Glutamatergic neuron (in vitro differentiated cells): ENCODE measurements around the gene PIGQ. TPM values are rescaled to one million over a fixed set of nuclear protein-coding genes. Genes with fewer than 3 reads are reported as not detected.

ENCODE experiments used
- DNase-seq: peaks from one replicate; pipeline ENCODE4 v3.0.0; 2022
- H3K27ac Mint-ChIP-seq: one replicate; pipeline ENCODE4 v1.8.0; 2020; ENCODE audit warnings: mild to moderate bottlenecking, mixed read lengths, inconsistent platforms; ENCODE audit not compliant: unreplicated experiment
- H3K27me3 Mint-ChIP-seq: one replicate; pipeline ENCODE4 v1.8.0; 2020; ENCODE audit warnings: mild to moderate bottlenecking, moderate library complexity, mixed read lengths, inconsistent platforms; ENCODE audit not compliant: unreplicated experiment
- H3K36me3 Mint-ChIP-seq: one replicate; pipeline ENCODE4 v1.8.0; 2020; ENCODE audit warnings: mild to moderate bottlenecking, mixed read lengths, inconsistent platforms; ENCODE audit not compliant: unreplicated experiment
- H3K4me1 Mint-ChIP-seq: one replicate; pipeline ENCODE4 v1.8.0; 2020; ENCODE audit warnings: mild to moderate bottlenecking, low read depth, mixed read lengths, inconsistent platforms; ENCODE audit not compliant: unreplicated experiment
- H3K4me3 Mint-ChIP-seq: one replicate; pipeline ENCODE4 v1.8.0; 2020; ENCODE audit warnings: mild to moderate bottlenecking, mixed read lengths, inconsistent platforms; ENCODE audit not compliant: unreplicated experiment
- H3K9me3 Mint-ChIP-seq: one replicate; pipeline ENCODE4 v1.8.0; 2020; ENCODE audit warnings: mild to moderate bottlenecking, moderate library complexity, mixed read lengths, inconsistent platforms; ENCODE audit not compliant: unreplicated experiment
- CTCF ChIP-seq: fragments of 200-600 bp; sonication (generic); IDR thresholded peaks from one replicate; pipeline ENCODE4 v1.5.0; 2021; ENCODE audit not compliant: partially characterized antibody, unreplicated experiment
- total RNA-seq: library from RNA; stranded (reverse); fragmentation: NEBNext Ultra II Directional; extraction: Animal tissue kit (Norgen Biotek cat#: 25700); gene quantifications from one replicate; pipeline ENCODE4 v1.2.1, GENCODE V29; 2021; ENCODE audit not compliant: unreplicated experiment

Gene PIGQ
- total RNA-seq, 1 donor from 2014 or later, result 85.0 TPM

DNA sequence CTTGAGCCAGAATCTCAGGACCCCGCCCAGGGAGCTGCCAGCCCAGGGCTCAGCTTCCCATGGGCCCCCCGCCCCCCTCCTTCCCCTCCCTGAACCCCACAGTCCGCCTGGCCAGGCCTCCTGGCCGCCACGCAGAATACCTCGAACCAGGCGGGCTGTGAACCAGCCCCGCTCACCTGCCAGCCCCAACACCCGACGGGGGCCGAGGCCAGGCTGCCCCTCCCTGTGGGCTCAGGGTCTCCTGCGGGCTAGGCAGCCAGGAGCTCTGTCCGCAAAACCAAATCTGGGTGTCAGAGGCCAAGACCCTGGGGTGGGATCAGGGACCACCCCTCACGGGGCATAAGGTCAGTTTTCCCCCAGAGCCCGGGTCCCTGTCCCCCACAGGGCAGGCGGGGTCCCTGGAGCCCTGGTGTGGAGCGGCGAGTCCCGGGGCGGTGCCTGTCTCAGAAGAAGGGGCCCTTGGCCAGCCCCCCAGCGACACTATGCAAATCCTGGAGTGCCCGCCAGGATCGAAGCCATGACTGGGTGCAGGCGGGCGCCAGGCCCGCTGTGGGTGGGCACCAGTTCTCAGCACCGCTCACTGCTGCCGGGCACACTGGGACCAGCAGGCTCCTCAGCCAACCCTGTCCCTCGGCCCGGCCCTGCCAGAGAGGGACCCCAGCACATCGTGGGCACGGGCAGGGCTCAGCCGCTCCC, 16.0 kb upstream of the PIGQ start:
- DNase-seq, result no peak
- Mint-ChIP-seq H3K9me3 (no peaks in the 10 kb centered on the region), H3K27me3 (no peaks in the 10 kb centered on the region), H3K36me3 (no peaks in the 10 kb centered on the region), H3K27ac (no peak overlapping the region), H3K4me1 (no peaks in the 10 kb centered on the region), H3K4me3 (no peak overlapping the region)
- no peak for TF ChIP-seq CTCF

GRCh38 chr16:554297-554621, 15.5 kb upstream of the PIGQ start:
- DNase-seq, result no peak
- Mint-ChIP-seq H3K4me3 (no peak overlapping the region), H3K36me3 (no peaks in the 10 kb centered on the region), H3K27ac (peak overlapping the region; percentile 34), H3K4me1 (no peaks in the 10 kb centered on the region), H3K9me3 (no peaks in the 10 kb centered on the region), H3K27me3 (no peaks in the 10 kb centered on the region)
- TF ChIP-seq CTCF, result no peak

DNA sequence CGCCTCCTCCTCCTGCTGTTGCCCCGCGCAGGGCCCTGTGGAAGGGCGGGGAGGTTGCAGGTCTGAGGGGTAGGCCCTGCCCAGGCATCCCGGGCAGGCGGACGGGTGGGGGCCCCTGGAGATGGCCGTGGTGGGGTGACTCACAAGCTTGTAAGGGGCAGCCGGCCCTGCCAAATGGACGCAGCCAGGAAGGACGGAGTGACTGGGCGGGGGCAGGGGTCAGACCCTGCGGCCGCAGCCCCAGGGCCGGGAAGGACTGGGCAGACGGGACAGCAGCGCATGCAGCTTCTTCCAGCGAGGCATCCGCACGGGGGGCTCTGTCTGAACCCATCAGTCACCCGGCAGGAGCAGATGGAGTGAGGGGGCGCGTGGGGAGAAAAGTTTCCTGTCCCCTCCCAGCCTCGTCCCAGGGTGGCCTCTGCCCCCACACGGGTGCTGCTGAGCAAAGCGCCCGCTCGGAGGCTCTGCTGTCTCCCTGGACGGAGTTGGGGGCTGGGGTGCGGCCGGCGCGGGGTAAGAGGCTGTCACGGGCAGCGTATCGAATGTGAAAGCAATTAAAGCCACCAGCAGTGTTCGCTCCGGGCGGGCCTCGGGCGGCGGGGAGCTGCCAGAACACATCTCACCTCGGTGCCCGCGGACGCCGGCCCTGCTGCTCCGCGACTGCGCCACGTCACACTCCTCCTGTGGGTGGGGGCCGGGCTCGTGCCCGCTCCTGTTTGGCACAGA, 15.0 kb upstream of the PIGQ start:
- H3K4me1 Mint-ChIP-seq, result no peaks in the 10 kb centered on the region
- no peak for DNase-seq
- no peak for TF ChIP-seq CTCF
- H3K9me3 Mint-ChIP-seq, result no peaks in the 10 kb centered on the region
- H3K27ac Mint-ChIP-seq, result no peak overlapping the region
- no peaks in the 10 kb centered on the region for H3K36me3 Mint-ChIP-seq
- H3K4me3 Mint-ChIP-seq, result no peak overlapping the region
- H3K27me3 Mint-ChIP-seq, result no peaks in the 10 kb centered on the region

DNA sequence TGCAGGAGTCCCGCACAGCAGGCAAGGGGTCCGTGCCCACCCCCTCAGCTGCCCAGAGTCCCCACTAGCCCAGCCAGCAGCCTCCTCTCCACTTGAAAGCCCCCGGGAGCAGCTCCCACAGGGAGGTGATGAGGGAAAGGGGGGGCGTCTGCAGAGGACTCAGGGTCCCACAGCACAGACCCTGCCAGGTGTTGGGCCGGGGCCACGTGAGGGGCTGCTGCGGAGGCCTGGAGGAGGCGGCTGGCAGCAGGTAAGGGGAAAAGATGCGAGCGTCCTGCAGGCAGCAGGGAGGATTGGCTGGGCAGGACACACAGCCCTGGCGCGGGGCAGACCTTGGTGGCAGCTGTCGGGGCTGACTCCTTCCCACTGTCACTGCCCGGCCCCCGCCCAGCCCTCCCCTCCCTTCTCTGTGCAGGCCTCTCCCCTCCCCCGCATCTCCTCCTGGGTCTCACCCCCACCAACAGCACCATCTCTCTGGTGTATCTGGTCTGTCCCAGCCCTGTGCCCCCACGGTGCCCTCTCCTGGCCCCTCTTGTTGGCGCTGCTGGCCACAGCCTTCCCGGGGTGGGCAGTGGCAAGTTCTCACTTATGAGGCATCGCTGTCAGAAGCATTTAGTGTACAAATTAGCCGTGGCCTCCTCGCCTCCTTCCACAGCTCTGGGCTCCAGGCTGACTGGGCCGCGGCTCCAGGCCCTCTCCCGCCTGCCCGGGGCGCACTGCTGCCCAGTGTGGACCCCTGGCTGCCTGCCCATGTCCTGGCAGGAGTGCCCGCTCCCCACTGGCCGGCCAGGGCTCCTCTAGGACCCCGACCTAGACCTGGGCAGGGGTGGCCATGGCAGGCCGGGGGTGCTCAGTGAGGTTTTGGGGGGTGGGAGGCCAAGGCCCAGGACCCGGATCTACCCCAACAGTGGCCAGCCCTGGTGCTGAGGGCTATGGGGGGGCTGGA, 14.0 kb upstream of the PIGQ start:
- H3K27me3 Mint-ChIP-seq, result no peaks in the 10 kb centered on the region
- no peak for TF ChIP-seq CTCF
- no peaks in the 10 kb centered on the region for H3K9me3 Mint-ChIP-seq
- H3K4me3 Mint-ChIP-seq, result no peak overlapping the region
- H3K27ac Mint-ChIP-seq, result no peak overlapping the region
- no peaks in the 10 kb centered on the region for H3K4me1 Mint-ChIP-seq
- no peaks in the 10 kb centered on the region for H3K36me3 Mint-ChIP-seq
- DNase-seq, result no peak
